Activated CD8-positive, alpha-beta memory T cell treated with anti-CD3 and anti-CD28 coated beads, Interleukin-2, amount 50 U/mL, for 24 hours (primary cell): ENCODE data around the gene PLA2G4B.

Experiments
- DNase-seq: peaks from one replicate; pipeline ENCODE4 v3.0.0-alpha.2; 2020; ENCODE audit errors: extremely low read depth

The PLA2G4B gene

DNA sequence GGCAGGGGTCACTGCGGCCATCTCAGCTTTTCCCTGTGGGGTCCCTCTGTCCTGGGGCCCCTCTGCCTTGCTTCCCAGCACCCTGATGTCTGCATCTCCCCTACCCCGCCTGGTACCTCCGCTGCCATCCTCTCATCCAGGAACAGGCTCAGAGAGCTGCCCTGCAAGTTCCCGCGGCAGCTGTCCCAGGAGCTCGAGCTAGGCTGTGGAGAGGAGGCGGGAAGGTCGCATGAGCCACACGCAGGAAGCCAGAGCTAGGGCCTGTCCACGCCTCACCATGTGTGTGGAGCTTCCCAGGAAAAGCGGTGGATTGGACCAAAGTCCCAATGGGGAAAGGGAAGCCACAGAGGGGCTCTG, 12.5 kb downstream of the PLA2G4B start:
- DNase-seq = no peak

DNA sequence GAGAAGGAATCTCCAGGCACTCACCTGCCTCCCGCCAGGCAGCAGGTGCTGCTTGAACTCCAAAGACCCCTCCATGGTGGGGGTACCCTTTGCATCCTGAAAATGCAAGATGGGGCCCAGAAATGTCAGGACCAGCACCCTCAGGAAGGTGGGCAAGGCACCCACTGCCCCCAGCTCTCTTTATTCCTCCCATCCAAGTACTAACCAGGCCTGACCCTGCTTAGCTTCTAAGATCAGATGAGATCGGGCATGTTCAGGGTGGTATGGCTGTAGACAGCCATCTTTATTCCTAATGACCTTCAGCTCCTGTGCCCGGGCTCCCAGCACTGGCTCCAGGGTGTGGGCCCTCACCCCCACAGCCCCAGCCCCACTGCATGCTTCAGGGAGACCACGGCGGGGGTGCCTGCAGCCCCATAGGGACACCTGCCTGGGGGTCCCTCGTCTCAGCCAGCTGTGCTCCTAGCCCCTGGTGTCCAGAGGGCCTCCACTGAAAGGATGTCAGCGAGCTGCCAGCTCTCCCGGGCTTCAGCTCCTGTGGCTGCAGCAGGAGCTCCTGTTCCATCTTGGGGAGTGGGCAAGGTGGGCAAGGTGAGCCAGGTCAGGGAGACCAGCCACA, 13.2 kb downstream of the PLA2G4B start:
- no peak for DNase-seq

DNA sequence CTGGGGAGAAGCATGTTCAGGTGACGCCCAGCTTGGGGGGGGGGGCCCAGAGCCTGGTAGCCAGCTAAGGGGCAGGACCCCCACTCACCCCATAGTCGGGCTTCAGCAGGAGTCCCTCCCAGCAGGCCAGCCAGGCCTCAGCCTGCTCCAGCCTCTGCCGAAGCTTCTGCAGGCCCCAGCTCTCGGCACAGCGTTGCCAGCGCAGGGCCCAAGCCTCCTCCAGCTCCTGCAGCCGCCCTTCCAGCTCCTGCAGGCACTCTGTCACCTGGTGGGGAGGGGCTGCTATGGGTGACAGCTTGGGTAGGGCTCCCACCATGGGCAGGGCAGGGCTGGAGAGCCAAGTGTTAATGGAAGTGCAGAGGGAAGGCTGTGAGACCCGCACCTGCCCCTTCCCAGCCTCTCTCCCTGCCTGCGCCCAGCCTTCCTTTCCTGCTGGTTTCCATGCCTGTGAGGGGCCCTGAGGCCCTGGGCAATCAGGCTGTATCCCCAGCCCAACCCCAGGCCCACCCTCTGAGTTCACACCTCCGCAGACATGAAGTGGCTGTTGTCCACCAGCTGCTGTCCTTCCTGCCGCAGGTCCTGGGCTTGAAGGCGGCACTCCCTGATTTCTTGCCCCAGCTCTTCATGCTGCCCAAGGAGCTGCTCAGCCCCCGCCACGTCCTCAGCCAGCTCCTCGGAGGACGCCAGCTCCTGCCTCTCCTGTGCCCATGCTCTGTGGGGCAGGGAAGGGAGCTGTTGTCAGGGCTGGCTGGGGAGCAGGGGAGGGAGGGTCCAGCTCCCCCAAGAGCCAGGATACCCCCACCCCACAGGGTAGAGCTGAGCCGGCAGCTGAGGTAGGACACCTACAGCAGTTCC, 14.3 kb downstream of the PLA2G4B start:
- DNase-seq = no peak

DNA sequence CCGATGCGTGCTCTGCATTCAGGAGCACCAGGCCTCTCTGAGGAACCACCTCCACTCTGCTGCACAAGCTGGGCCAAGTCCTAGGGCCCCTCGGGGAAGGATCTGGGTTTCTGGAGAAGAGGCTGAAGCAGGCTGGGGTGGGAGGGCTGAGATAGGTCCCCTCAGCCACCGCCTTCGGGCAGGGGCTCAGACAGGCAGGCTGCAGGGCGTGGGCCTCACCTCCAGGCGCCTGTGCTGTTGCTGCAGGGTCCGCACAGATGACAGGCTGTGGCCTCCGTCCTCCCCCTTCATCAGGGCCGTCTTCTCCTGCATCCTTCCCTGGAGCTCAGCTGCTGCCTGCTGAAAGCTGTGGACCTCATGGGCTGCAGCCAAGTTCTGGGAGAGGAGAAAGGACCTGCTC, 15.2 kb downstream of the PLA2G4B start:
- no peak for DNase-seq

DNA sequence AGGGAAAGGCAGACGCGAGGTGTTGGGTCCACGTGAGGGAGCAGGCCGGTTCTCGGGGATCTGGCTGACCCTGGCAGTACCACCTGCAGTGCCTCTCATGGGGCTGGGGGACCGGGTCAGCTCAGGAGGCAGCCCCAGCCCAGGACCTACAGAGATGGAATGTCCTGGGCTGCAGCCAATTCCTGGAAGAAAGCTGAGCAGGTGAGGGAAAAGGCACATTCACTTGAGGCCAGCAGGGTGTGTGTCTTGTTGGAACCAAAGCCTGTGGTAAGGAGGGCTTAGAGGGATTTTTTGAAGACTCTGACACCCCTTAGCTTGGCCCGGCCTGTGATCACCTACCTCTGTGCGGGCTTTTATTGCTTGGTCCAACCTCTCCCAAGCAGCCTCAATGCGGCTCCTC, 15.8 kb downstream of the PLA2G4B start:
- no peak for DNase-seq

DNA sequence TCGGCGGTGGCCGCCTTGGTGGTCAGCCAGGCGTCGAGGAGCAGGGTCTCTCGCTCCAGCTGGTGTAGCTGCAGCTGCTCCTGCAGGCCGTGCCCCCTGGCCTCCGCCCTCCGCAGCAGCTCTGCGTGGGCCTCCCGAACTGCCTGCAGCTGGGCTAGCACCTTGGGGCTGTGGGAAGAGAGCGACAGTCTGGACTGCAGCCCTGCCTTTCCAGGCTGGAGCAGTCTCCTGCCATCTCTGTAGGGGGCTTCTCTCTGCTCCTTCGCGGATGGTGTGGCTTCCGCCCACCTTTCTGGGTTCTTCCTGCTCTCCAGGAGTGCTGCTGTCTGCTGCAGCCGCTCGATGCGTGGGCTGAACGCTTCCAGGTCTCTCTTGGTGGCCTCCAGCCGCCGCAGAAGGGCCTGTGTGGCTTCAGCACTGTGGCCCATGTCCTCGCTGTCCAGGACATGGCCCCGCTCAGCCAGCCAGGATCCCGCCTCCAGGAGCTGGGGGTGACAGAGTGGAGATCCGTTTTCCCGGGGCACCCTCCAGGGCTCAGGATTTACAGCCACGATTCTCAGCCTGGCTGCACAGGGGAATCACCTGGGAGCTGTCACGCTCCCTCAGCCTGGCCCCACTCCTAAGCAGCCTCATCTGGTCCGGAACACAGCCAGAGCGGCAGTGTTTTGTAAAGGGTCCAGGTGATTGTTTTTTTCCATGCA, 16.8 kb downstream of the PLA2G4B start:
- no peak for DNase-seq

DNA sequence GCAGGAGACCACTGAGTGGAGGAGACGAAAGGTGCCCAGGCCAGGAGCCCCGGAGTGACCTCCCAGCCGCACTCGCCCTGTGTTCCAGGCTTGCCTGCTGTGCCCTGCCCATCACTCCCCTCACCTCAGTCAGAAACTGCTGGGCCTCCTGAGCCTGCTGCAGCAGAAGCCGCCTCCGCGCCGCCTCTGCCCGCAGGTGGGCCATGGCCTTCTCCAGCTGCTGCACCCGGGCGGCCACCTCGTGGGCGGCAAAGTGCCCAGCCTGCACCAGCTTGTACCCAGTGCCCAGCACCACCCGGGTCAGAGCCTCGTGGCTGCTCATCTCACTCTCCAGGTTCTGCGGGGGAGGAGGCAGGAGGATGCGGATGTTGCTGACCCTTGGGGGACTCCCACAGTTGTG, 17.6 kb downstream of the PLA2G4B start:
- no peak for DNase-seq

DNA sequence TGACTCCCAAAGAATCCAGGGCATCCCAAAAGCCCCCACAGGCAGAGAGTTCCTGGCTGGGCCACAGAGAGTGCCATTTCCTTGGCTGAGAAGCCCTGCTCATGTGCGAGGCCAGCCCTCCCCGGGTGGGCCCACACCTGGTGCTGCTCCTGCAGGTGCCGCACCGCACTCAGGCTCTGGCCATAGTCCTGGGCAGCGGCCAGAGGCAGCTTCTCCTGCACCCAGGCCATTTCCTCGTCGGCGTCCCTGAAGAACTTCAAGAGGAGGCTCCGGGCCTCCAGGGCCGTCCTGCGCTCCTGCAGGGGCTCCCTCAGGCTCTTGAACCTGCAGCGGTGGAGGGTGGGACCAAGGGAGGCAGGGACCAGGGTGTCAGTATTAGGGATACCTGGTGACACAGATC, 18.1 kb downstream of the PLA2G4B start:
- DNase-seq = no peak

DNA sequence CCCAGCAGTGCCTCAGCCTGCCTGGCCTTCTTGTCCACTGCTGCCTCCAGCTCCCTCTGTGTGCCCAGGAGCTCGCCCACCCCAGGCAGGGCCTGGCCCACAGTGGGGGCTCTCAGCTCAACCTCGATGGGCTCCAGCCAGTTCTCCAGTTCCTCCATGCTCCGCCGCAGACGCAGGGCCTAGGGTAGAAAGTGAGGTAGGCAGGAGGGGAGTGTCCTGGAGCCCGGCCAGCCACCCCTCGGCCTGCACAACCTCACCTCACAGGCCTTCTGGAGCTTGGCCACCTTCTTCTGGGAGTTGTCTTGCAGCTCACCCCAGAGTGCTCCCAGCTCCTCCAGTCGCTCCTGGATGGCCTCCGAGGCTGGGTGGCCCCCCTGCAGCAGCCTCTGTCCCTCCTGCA, 18.7 kb downstream of the PLA2G4B start:
- no peak for DNase-seq

DNA sequence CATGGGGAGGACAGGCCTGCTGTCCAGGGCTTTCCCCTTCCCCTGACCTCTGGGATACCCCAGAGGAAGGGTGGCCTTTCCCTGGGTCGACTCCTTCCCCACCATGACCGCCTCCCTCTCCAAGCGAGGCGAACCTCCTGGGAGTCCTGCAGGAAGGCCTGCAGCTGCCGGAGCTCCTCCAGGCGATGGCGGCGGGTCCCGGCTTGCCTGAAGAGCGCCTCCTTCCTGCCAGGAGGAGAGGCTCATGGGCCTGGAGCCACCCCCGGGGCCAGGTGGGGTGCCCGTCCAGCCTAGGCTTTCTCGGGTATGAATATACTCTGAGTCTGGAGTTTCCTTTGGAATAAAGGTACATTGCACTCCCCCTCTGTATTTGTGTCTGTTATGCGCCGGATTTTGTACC, 20.1 kb downstream of the PLA2G4B start:
- no peak for DNase-seq

DNA sequence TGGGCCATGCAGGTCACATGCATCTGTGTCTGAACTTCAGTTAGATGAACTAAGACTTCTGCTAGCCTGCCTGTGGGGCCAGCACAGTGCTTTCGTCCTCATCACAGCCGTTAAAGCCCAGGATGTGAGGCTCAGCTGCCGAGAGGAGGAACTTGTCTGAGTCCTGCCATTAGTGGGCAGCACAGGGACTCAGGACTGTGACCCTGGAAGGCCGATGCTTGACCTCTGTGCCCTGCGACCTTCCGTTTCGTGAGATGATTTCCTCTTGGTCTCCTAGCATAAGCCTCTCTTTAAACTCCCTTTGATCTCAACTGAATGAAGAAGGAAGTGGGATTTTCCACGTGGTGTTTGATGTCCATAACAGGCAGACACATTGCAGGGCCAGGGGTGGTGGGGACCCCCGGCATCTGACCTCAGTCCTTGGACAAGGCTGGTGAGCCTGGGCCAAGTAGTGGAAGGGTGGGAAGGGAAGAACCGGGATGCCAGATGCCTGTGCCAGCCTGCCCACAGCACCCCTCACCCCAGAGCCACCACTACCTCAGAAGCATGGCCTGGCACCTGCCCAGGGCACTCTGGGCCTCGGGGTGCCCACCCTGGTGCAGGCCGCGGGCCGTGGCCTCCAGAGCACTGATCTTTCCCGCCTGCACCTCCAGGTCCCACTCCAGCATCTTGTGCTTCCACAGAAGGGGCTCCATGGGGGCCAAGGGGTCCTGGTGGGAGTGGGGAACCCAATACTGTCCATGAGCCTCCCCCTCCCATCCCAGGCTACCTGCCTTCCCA, 21.6 kb downstream of the PLA2G4B start:
- no peak for DNase-seq

DNA sequence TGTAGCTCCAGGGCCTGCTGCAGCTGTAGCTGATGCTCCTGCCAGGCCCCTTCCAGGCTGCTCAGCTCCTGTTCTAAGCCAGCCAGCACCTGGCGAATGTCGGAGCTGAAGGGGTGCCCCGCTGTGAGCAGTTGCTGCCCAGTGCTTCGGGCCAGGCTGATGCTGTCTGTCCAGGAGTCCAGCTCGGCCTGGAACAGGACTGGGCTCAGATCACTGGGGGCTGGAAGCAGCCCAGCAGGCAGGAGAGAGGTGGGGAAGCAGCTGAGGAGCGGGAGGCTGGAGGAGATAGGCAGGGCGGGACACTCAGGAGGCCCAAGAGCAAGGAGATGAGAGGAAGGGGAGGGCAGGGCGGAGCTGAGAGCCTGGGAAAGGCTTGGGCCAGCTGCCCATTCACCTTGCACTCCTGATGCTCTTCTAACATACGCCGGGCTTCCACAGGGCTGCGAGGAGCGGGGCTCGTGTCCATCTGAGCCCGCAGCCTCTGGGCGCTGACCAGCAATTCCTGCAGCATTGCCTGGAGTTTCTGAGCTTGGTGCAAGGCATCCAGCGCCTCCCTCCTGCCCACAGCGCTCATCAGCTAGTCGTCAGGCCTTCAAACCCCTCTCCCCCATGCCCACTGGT, 23.2 kb downstream of the PLA2G4B start:
- no peak for DNase-seq

DNA sequence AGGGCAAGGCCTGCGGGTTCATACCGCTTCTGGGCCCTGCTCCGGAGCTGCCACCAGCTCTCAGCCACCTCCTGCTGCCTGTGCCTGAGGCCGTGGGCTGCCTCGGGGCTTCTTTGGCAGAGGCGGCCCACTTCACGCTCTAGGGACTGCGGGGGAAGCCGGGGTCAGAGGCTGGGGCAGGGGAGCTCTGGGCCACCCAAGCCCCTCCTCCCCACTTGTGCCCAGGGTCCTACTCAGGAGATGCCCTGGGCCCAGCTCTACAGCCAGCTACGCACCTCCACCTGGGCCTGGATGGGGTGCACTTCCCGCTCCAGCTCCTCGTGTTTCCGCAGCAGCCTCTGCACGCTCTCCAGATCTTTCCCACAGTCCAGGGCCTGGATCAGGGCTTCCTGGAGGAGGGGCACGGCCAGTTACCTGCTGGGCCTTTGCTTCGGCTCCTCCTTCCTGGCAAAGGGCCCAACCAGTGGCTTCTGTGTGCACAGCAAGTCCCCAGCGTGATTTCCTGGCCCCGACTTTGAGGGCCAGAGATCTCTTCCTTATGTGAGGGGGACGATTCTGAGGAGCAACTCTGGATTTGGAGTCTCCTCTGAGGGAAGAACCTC, 24.0 kb downstream of the PLA2G4B start:
- DNase-seq = no peak

DNA sequence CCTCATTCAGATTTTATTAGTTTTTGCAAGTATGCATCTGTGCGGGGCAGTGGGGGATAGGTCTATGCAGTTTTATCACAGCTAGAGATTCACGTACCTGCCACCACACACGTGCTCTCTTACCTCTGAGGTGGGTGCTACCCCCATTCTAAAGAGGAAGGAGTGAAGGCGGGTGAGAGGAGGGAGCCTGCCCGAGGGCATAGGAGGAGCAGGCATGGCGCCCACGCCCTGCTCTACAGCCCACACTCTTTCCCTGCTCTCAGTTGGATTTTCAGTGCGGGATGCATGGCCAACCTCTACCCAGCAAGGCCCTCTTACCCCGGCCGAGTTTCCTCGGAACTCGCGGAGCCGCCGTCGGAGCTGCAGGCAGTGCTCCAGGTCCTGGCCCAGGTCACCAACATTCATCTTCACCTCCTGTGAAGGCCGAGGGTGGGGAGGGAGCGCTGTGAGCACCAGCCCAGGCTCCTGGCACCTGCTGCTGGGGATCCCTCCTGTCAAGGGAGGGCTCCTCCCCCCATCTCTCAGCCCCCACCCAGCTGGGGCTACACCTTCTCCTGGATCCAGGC, 26.9 kb downstream of the PLA2G4B start:
- DNase-seq = no peak

DNA sequence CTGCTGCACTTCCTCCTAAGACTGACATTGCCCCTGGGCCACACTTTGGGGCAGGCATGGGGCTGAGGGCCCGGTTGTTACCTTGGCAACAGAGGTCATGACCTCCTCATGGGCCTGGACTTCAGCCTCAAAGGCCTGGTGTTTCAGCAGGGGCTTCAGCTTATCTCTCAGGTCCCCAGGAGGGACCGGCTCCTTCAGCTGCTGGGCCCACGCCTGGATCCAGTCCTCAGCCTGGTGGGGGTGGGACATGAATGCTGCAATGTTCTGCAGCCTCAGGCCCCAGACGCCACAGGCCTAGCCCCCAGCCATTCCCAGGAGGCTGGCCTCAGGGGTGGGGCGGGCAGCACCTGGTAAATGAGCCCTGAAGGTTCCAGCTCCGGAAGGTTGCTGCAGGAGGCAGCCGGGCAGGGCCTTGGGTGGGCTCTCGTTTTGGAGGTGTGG, 27.6 kb downstream of the PLA2G4B start:
- DNase-seq = no peak

DNA sequence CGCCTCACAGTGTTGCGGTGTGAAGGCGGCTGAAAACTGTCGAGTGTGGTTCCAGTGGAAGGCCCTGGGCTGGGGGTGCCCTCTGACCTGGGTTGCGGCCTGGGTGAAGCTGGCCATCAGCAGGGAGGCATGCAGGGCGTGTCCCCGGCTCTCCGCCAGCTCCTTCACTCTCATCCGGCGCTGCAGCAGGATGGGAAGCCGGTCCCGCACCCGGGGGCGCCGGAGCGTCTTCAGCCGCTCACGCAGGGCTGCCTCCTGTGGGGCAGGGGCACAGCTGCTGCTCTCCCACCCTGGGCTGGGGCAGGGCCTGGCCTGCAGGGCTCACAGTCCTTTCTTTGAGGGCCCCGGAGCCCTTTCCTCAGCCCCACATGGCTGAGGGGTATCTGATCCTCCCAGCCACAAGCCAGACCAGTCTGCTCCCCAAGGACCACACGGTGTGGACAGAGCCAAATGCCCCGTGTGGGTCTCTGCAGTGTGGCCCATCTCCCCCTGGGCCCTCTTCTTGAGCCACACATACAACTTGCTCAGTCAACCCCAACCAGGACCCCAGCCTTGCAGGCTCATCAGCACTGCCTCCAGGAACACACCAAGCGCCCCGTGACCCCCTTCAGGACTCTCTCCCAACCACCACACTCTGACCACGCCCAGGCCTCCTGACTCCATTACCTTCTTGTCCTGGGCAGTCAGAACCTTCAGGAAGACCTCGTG, 28.4 kb downstream of the PLA2G4B start:
- no peak for DNase-seq

DNA sequence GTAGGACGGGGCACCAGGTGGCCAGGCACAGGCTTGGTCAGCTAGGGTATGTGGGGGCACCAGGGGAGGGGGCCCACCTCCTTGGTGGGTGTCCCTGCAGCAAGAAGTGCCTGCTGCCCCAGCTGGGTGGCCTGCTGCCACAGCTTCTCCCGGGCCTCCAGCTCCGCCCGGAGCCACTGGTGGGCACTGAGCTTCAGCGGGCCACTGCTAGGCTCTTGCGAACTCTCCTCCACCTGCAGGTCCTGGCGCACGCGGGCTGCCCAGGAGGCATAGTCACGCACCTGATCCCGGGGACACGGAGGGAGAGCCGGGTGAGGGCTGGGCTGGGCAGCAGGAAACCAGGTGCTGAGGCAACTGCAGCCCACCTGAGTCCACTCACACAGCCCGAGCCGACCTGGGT, 29.7 kb downstream of the PLA2G4B start:
- DNase-seq = no peak

DNA sequence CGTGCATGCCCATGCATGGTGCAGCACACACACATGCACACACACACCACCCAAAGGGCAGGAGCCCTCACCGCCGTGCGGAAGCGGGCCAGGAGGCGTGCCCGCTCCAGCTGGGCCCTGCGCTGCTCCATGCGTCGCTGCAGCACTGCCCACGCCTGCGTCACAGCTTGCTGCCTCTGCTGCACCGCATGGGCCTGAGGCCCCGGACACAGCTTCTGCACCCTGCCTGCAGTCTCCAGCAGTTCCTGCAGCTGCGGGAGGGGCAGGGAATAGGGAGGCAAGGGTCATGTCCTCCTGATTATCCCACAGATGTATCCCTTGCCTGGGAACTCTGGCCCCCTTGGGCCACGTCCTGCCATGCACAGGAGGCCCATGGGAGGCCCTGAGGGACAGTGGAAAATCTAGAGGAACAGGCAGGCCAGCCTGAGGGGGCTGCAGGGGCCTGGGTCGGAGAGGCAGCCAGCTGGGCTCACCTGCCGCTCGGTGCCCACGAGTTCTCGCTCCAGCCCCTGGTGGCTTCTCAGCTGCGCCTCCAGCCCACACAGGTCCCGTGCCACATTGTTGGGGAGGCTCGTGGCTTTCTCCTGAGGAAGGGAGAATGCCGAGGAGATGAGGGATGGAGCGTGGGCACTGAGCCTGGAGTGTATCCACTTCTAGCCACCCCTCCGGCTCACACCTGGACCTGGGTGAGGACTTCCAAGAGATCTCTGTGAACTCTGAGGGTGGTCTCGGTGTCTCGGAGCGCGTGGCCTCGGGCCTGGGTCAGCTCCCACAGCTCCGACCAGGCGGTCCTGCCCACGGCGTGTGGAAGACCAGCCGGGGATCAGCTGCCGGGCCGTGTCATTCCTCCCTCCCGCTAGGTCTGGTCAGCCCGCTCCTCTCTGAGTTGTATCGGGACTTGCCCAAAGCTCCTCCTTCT, 31.4 kb downstream of the PLA2G4B start:
- no peak for DNase-seq

DNA sequence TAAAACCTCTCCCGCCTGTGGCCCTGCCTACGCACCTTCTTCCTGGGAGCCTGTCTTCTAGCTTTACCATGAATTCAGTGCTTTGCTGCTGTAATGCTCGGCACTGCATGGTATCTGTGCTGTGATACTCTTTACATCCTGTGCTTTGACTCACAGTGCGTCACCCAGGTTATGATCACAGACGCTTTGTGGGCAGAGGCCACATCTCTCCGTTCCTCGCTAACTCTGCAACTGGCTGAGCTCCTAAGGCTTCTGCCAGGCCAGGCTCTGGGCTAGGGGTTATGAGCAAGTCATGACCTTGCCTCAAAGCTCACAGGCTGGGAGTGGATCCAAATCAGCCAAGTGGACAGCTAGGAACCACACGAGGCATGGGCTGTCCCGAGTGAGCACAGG, 32.0 kb downstream of the PLA2G4B start:
- peak; percentile 13 for DNase-seq
